Stimulated activated CD8-positive, alpha-beta memory T cell treated with anti-CD3 and anti-CD28 coated beads, Interleukin-12 subunit alpha, Interleukin-12 subunit beta, amount 100 ng/mL, for 24 hours (primary cell): Measurements from ENCODE around the gene C6orf52.

ENCODE experiments used
- DNase-seq: peaks from one replicate; pipeline ENCODE4 v3.0.0-alpha.2; 2020; ENCODE audit errors: extremely low read depth

The C6orf52 gene

DNA sequence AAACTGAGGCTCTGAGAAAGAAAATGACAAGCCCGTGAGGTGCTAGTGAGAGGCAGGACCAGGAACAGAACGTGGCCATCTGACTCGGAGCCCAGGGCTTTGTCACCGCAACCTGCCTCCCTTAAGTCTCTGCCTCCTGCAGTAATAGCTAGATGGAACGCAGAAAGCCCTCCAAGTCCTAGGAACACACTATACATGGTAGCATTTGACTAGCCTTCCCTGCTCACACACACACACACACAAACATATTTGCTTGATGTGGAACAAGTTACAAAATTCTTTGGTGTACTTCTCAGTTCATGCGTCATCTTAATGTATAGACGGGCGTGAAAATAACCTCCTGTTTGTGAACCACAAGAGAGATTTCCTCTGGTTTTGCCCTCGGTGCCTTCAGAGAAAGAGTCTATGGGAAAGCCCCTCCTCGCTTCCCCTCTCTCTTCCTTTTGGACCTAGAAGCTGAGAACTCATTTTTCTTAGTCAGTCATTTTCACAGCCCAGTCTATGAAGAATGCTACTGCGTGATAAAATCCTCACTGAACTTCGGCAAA lies 38.8 kb downstream of the C6orf52 start:
- DNase-seq: no peak

DNA sequence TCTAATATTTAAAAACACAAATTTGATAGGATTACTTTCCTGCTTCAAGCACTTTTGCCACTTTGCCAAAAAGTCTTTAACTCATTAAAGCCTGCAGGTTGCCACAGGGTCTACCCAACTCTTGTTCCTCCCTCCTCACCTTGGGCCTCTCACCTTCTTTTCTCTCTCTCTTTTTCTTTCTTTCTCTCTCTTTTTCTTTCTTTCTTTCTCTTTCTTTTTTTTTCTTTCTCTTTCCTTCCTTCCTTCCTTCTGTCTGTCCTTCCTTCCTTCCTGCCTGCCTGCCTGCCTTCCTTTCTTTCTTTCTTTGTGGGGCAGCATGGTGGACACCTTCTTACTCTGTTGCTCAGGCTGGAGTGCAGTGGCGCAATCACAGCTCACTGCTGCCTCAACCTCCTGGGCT lies 50.2 kb downstream of the C6orf52 start:
- no peak for DNase-seq

DNA sequence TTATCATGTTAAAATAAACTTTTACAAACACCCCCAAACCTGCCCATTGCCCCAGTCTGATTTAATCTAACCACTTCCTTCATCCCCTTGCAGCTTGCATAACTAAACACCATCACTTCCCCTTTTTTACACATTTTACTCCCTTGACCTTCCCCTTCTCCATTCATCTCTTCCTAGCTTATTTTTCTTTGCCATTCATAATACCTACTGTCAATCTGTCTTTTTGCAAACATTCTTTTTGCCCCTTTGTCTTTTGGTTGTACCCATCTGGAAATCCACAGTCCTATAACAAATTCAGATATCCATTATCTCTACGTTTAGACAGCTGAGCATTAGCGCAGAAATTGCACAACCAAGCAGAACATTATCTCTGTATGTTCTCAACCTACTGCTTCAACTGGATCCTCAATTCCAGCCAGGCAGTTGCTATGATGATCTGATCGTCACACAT lies 51.2 kb downstream of the C6orf52 start:
- no peak for DNase-seq

DNA sequence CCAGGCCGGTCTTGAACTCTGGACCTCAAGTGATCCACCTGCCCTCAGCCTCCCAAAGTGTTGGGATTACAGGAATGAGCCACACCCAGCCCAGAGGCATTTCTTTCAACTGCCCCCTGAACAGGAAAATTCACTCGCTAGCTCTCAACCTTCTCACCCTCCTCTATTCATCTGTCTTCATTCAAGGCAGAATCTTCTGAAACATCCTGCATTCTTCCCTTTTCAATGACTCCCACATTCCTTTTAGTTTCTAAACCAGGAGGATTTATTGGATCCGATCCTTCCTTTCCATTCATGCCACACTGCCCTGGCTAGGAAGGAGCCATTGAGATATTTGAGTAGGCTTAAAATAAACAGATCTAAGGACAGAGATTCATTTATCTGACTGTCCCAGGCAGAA lies 52.9 kb downstream of the C6orf52 start:
- no peak for DNase-seq

DNA sequence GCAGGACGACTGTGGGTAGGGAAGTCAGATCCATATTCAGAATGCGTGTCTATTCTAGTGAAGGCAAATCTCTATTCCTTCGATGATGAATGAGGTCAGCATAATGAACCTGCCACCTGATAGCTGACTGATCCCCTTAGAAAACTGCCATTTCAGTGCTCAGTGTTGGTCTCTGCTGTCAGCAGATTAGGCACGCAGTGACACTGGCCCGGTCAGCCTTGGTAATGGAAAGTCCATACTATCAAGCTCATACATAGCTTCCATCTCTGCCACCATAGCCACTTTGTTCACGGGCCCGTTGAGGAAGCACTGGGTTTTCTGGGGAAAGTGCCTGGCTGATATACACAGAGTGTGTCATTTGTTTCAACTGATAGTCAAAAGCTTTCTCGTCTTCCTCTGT lies 54.0 kb downstream of the C6orf52 start:
- DNase-seq: no peak

DNA sequence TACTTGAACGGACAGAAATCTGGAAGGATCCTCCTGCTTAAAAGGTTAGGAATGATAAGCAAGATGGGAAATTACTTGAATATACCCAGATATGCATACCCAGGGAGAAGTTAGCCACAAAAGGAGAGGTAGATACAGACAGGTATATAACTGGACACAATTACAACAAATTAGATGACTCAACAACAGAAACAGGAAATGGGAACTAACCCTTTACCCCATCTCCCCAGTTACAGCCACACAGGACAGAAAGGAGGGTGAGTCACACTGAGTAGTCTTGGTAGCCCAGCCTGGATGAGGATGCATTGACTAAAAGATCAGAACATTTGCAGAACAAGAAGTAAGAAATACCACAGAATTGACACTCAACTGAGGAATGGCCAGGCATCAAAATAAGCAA lies 61.2 kb downstream of the C6orf52 start:
- no peak for DNase-seq

DNA sequence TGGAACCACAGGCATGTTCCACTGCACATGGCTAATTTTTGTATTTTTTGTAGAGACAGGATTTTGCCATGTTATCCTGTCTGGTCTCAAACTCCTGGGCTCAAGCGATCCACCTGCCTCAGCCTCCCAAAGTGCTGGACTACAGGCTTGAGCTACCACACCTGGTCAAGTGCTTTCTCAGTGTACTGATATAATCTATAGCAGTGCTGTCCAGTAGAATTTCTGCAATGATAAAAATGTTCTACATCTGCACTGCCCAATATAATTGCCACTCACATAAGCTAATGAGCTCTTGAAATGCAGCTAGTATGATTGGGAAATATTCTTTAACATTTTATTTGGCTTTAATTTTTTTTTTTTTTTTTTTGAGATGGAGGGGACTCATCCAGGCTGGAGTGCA lies 64.2 kb downstream of the C6orf52 start:
- DNase-seq: no peak

DNA sequence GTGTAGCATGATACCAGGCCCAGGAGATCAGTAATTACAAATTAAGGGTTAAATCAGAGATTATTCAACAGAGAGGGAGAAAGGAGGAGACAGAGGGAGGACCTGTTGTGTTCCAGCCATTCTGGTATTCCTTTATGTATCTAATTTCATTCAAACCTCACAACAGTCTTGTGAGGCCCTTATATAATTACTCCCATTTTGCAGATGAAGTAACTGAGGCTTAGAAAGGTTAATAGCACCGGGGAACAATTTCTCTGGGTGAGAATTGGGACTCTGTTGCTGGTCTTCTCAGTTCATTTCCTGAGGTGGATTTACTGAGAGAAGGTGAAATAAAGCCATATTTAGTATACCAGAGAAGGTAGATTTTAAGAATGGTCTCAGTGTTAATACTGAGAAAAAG lies 66.6 kb downstream of the C6orf52 start:
- no peak for DNase-seq

DNA sequence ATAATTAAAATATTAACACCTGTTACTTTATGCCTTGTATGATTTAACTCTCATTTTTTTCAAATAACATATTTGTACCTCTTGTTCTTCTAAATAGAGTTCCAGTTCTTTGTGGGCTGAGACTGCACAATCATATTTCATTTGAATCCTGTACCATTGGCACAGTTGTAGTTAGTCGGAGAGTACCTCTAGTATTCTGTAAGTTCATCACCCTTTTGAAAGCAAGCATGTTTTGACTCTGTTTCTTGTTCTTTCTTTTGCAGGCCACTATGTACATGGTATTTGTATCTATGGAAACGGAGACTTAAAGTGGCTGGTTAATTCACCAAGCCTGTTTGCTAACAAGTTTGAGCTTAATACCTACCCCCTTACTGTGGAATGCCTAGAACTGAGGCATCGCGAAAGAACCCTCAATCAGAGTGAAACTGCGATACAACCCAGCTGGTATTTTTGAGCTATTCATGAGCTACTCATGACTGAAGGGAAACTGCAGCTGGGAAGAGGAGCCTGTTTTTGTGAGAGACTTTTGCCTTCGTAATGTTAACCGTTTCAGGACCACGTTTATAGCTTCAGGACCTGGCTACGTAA lies 68.2 kb downstream of the C6orf52 start:
- no peak for DNase-seq

DNA sequence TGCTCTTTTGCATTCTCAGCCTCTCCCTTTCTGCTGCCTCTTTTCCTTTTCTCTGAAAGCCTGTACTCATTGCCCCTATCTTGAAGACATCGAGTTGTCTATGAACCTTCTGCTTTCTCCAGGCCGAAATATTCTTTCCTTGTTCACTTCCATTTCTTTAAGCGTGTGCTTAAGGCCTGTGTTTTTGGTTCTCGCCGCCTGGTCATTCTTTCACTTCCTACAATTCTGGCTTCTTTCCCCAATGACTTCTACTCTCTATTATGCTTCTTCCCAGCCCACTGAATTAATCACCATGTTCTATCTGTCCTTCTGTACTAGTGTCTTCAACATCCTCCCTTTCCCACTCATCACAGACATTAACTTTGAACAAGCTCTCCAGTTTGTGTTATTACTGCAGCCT lies 69.6 kb downstream of the C6orf52 start:
- DNase-seq: no peak

DNA sequence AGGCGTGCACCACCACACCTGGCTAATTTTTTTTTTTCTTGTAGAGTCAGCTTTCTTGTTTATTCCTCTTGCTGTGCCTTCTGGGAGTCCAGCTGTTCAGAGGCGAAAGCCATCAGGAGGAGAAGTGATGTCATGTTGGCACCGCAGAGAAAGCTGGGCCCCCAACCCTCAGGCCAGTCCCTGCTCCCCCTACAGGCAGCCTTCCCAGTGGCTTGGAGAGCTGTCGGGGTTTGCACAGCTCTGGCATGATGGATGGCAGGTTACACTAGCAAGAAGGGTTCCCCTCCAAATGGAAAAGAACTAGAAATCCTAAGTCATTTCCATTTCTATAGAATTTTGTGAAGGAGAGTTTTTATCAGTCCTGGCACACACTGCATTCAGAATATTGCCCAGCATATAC lies 72.6 kb downstream of the C6orf52 start:
- no peak for DNase-seq
